GM21515 (cell line): ENCODE measurements around the gene DLGAP1.
A peak's percentile ranks its signal among the peaks of the same experiment; 100 is the strongest.
"Not testable (repeated sequence)": the region's sequence is repeated elsewhere in the genome, so short reads cannot be mapped to it uniquely, and the experiment has no call there.

Source experiments
- ATAC-seq: cut with Tn5 transposase; IDR thresholded peaks from one replicate; pipeline ENCODE4 v1.9.1; 2021; ENCODE audit not compliant: unreplicated experiment

Gene DLGAP1

GRCh38 chr18:3493501-3494244, 961.4 kb downstream of the DLGAP1 start:
- no peak for ATAC-seq

GRCh38 chr18:3492721-3493120, 962.4 kb downstream of the DLGAP1 start:
- ATAC-seq, result no peak

GRCh38 chr18:3491981-3492555, 963.0 kb downstream of the DLGAP1 start:
- no peak for ATAC-seq

GRCh38 chr18:3489462-3489861, 965.6 kb downstream of the DLGAP1 start:
- no peak for ATAC-seq

- ATAC-seq, result no peak
Measured at GRCh38 chr18:3486512-3486911, 968.6 kb downstream of the DLGAP1 start.

GRCh38 chr18:3485153-3486149, 969.7 kb downstream of the DLGAP1 start:
- no peak for ATAC-seq

GRCh38 chr18:3482258-3482657, 972.8 kb downstream of the DLGAP1 start:
- no peak for ATAC-seq

GRCh38 chr18:3481696-3482210, 973.4 kb downstream of the DLGAP1 start:
- ATAC-seq, result no peak

GRCh38 chr18:3480827-3481573, 974.1 kb downstream of the DLGAP1 start:
- no peak for ATAC-seq

GRCh38 chr18:3479978-3480509, 975.1 kb downstream of the DLGAP1 start:
- no peak for ATAC-seq

GRCh38 chr18:3478262-3478978, 976.7 kb downstream of the DLGAP1 start:
- no peak for ATAC-seq

- peak; percentile 62 for ATAC-seq
Measured at GRCh38 chr18:3472681-3473544, 982.2 kb downstream of the DLGAP1 start.

GRCh38 chr18:3472121-3472520, 983.0 kb downstream of the DLGAP1 start:
- ATAC-seq, result not testable (repeated sequence)

- no peak for ATAC-seq
Measured at GRCh38 chr18:3471141-3471648, 983.9 kb downstream of the DLGAP1 start.

- no peak for ATAC-seq
Measured at GRCh38 chr18:3468833-3469232, 986.3 kb downstream of the DLGAP1 start.

- ATAC-seq, result no peak
Measured at GRCh38 chr18:3468066-3468705, 986.9 kb downstream of the DLGAP1 start.

GRCh38 chr18:3466872-3467271, 988.2 kb downstream of the DLGAP1 start:
- no peak for ATAC-seq

- ATAC-seq, result no peak
Measured at GRCh38 chr18:3466045-3466444, 989.1 kb downstream of the DLGAP1 start.
